ENCODE results near the gene MTUS2. TPM values are rescaled to one million over a fixed set of nuclear protein-coding genes. Genes with fewer than 3 reads are reported as not detected.

Gene MTUS2
- total RNA-seq, 1 donor: 0.36 TPM

DNA sequence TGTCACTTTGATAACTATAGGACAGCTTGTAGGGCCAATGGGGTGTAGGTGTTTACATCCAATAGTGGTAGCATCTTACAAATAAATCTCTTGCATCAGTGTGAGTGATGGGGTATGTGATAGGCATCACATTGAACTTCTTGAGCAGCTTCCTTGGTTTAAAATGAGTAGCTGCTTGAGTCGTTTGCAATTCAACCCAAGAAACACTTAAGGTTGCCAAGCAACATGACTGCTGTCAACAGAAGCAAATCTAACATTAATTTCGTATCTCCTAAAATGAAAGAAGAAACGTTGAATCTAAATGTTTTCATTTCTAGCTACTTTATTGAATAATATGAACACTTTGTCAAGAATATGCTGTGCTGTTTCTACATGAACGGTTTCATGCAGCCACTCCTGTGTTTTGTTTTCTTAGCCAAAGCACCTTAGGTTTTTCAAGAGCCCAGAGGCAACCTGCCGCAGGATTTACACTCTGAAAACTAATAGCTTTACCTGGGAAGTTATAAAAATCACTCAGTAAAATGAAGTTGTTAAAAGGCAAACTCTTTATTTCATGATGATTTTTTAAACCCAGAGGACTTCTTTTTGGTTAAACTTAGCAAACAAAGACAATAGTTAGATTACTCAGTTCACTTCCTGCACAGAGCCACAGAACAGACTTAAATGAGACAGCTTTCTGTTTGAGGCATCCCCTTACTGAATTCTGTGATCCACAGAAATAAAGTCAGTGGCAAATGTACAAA, 305.2 kb downstream of the MTUS2 start:
- Histone ChIP-seq H3K9me3 (ENCODE audit: low read depth, low read length) (no peaks in the 10 kb centered on the region), H3K4me2 (ENCODE audit: insufficient read depth, low read length) (no peak overlapping the region), H3K36me3 (ENCODE audit: insufficient read depth, low read length) (no peaks in the 10 kb centered on the region), H3K4me1 (ENCODE audit: insufficient read depth, low read length) (no peaks in the 10 kb centered on the region), H4K20me1 (ENCODE audit: insufficient read depth, low read length) (no peaks in the 10 kb centered on the region), H3K4me3 (ENCODE audit: insufficient read depth, low read length) (no peak overlapping the region), H3K27me3 (ENCODE audit: insufficient read depth, low read length) (no peaks in the 10 kb centered on the region), H3K79me2 (ENCODE audit: insufficient read depth, low read length) (no peaks in the 10 kb centered on the region), H2AFZ (ENCODE audit: low read length) (no peak overlapping the region), H3K27ac (ENCODE audit: low read depth, low read length) (no peak overlapping the region)
- no peak for TF ChIP-seq CTCF (IDR thresholded peaks at IDR 0.05; ENCODE audit: extremely low read depth, low read depth, low read length)
- no peak for DNase-seq (ENCODE audit: insufficient read length, low spot score, missing footprints)

DNA sequence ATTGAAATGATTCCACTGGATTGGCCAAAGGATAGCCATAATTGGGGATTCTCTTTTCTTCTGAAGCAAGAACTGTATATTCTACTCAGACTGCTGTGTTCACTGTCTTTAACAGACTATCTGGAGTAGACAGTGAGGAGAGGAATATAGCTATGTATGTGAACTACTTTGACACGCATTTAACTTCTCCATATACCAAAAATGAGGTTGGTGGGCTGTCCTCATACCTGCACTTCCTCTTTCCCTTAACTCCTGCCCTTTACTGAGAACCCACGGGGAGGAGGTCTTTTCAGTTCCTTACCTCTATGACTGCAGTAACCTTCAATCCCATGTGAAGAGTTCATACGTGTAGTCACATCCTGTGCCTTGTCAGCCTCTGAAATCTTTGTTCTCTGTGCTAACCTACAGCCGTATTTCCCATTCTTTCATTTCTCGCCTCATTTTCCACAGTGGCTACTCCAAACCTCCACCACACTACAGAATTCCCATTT, 305.8 kb downstream of the MTUS2 start:
- H3K27ac ChIP-seq (ENCODE audit: low read depth, low read length): no peak overlapping the region
- H3K79me2 ChIP-seq (ENCODE audit: insufficient read depth, low read length): no peaks in the 10 kb centered on the region
- H3K4me1 ChIP-seq (ENCODE audit: insufficient read depth, low read length): no peaks in the 10 kb centered on the region
- H3K9me3 ChIP-seq (ENCODE audit: low read depth, low read length): no peaks in the 10 kb centered on the region
- no peak for TF ChIP-seq CTCF (IDR thresholded peaks at IDR 0.05; ENCODE audit: extremely low read depth, low read depth, low read length)
- no peak overlapping the region for H3K4me3 ChIP-seq (ENCODE audit: insufficient read depth, low read length)
- H3K4me2 ChIP-seq (ENCODE audit: insufficient read depth, low read length): no peak overlapping the region
- DNase-seq (ENCODE audit: insufficient read length, low spot score, missing footprints): no peak
- H2AFZ ChIP-seq (ENCODE audit: low read length): no peak overlapping the region
- H4K20me1 ChIP-seq (ENCODE audit: insufficient read depth, low read length): no peaks in the 10 kb centered on the region
- no peaks in the 10 kb centered on the region for H3K27me3 ChIP-seq (ENCODE audit: insufficient read depth, low read length)
- H3K36me3 ChIP-seq (ENCODE audit: insufficient read depth, low read length): no peaks in the 10 kb centered on the region

GRCh38 chr13:29129616-29130015, 309.5 kb downstream of the MTUS2 start:
- H3K36me3 ChIP-seq (ENCODE audit: insufficient read depth, low read length): no peaks in the 10 kb centered on the region
- TF ChIP-seq CTCF (IDR thresholded peaks at IDR 0.05; ENCODE audit: extremely low read depth, low read depth, low read length): no peak
- no peaks in the 10 kb centered on the region for H3K79me2 ChIP-seq (ENCODE audit: insufficient read depth, low read length)

DNA sequence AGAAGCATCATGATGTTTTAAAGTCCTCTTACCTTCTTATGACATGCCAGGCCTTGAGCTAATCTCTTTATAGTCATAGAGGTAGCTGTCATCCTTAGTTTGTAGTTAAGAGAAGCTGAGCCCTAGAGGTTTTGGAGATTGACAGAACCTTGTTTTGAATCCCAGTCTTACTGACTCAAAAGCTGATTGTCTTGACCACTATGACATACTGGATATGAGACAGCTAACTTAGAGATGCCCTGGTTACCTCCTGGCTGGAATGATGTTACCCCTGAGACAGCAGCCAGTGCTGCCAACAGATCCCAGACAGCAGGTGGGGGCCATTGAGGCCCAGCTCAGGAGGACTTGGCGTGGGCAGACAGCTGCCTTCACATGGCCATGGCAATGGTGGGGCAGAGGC, 311.0 kb downstream of the MTUS2 start:
- H3K4me3 ChIP-seq (ENCODE audit: insufficient read depth, low read length): no peak overlapping the region
- H3K9me3 ChIP-seq (ENCODE audit: low read depth, low read length): no peaks in the 10 kb centered on the region
- H3K79me2 ChIP-seq (ENCODE audit: insufficient read depth, low read length): no peaks in the 10 kb centered on the region
- no peak overlapping the region for H3K27ac ChIP-seq (ENCODE audit: low read depth, low read length)
- no peak overlapping the region for H3K4me2 ChIP-seq (ENCODE audit: insufficient read depth, low read length)
- H3K27me3 ChIP-seq (ENCODE audit: insufficient read depth, low read length): no peaks in the 10 kb centered on the region
- H3K36me3 ChIP-seq (ENCODE audit: insufficient read depth, low read length): no peaks in the 10 kb centered on the region
- H3K4me1 ChIP-seq (ENCODE audit: insufficient read depth, low read length): no peaks in the 10 kb centered on the region
- DNase-seq (ENCODE audit: insufficient read length, low spot score, missing footprints): peak; percentile 9
- no peak overlapping the region for H2AFZ ChIP-seq (ENCODE audit: low read length)
- H4K20me1 ChIP-seq (ENCODE audit: insufficient read depth, low read length): no peaks in the 10 kb centered on the region
- no peak for TF ChIP-seq CTCF (IDR thresholded peaks at IDR 0.05; ENCODE audit: extremely low read depth, low read depth, low read length)

More at GRCh38 chr13:29129616-29130015, 309.5 kb downstream of the MTUS2 start:
- H3K4me3 ChIP-seq (ENCODE audit: insufficient read depth, low read length): no peak overlapping the region
- no peak overlapping the region for H3K27ac ChIP-seq (ENCODE audit: low read depth, low read length)
- no peaks in the 10 kb centered on the region for H3K4me1 ChIP-seq (ENCODE audit: insufficient read depth, low read length)
- H3K4me2 ChIP-seq (ENCODE audit: insufficient read depth, low read length): no peak overlapping the region
- H2AFZ ChIP-seq (ENCODE audit: low read length): no peak overlapping the region
- no peaks in the 10 kb centered on the region for H3K9me3 ChIP-seq (ENCODE audit: low read depth, low read length)
- no peak for DNase-seq (ENCODE audit: insufficient read length, low spot score, missing footprints)
- no peaks in the 10 kb centered on the region for H3K27me3 ChIP-seq (ENCODE audit: insufficient read depth, low read length)
- H4K20me1 ChIP-seq (ENCODE audit: insufficient read depth, low read length): no peaks in the 10 kb centered on the region

Measured in osteoblast (primary cell).